HG03558 (cell line): ENCODE results near the gene KCTD7.
A peak's percentile ranks its signal among the peaks of the same experiment; 100 is the strongest.
"Not testable (repeated sequence)": the region's sequence is repeated elsewhere in the genome, so short reads cannot be mapped to it uniquely, and the experiment has no call there.

Experiments
- ATAC-seq: cut with Tn5 transposase; IDR thresholded peaks from one replicate; pipeline ENCODE4 v1.9.1; 2021; ENCODE audit warnings: moderate number of reproducible peaks; ENCODE audit not compliant: unreplicated experiment; ENCODE audit errors: extremely low read depth

KCTD7 gene

DNA sequence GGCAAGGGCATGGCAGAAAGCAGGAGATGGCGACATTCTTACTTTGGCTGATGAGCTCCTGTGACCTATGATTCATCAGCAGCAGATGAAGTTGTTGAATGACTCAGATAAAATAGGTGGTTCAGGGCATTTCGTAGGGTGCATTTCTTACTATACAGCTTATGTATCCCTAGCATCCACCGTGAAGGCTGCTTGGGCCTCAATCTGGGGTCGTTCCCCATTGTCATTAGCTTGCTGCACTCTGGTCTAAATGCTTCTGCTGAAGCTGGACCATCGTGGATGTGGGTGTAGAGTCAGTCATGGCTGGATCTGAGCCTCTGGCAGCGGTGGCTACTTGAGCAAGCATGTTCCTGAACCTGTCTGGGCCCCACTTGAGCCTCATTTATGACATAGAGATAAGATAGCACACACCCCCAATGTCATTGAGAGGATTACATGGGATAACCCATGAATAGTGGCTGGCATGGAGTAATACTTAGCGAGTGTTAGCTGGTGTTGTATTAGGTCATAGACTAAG, 44.5 kb downstream of the KCTD7 start:
- ATAC-seq, result not testable (repeated sequence)

DNA sequence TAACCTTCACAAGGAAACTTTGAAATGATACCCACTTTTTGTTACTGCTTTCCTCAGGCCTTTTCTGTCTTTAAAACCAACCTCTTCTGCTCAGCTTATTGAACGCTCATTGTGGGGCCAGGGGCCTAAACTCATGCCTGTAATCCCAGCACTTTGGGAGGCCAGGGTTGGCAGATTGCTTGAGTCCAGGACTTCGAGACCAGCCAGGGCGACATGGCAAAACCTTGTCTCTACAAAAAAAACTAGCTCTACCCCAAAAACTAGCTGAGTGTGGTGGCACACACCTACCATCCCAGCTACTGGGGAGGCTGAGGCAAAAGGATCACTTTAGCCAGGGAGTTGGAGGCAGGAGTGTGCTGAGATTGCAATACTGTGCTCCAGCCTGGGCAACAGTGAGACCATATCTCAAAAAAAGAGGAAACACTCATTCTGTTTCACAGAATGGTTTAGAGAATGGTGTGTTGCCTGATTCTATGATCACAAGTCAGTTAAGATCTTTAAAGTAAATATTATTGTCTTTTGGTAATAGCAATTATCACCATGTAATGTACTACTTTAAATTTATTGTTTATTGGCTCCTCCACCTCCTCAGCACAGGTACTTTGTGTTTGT, 51.1 kb downstream of the KCTD7 start:
- no peak for ATAC-seq

DNA sequence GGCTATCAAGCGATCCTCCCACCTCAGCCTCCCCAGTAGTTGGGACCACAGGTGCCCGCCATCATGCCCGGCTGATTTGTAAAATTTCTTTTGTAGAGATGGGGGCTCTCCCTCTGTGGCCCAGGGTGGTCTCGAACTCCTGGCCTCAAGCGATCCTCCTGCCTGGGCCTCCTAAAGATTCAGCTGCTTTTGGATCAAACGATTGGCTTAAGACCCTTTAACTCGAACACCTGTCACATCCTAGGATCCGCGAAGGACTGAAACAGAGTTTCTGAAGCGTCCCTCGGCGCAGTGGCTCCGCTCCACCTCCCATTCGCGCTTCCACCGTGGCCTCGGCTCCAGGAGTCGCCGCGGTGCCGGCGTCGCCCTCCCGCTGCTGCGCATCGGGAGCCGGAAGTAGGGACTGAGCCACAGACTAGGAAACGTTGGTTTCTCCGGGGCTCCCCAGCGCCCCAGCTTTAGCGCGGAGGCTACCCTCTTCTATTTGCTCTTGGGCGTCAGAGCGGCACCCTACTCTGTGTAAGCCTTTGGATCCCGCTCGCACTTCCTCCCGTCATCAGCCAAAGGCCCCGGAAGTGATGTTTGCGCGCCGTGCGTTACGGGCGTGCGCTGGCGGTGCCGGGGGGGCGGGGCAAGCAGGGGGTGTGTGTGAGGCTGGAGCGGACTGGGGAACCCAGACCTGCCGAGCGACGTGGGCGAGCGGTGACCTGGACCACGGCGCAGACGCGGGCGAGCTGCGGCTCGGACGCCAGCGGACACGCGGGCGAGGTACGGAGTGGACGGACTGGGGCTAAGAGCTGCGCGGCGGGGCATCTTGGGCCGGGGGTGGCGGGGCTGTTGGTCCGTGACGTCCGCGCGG, 53.0 kb downstream of the KCTD7 start:
- peak; percentile 66 for ATAC-seq

DNA sequence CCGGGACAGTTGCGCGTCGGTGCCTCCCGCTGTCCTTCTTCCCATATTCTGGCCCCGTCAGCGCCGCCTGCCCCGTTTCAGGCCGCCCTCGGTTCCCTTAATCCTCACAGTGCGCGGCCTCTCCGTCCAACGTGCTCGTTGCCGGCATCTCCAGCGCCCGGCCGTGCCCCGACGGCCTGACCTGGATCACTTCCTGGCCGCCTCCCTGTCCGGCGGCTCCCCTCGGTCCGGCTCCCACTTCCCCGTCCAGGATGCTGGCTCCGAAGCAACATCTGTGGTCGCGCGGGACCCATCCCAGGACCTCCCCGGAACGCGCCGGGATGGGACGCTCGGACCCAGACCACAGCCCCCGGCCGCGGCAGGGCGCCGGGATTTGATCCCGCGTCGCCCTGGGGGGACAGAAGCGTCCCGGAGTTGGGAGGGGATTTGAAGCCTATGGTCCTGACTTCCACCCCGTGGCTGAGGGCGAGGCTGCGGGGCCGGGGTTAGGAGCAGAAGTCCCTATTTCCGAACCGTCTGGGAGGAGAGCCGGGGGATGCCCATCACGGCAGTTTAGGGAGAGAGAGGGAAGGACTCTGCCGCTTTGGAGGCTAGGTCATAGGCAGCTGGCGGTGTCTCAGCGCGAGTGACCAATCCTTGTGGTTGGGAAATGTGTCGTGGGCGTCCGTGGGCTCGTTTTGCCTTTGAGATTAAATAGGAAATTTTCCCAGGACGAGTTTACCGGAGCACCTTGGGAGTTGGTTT, 53.8 kb downstream of the KCTD7 start:
- no peak for ATAC-seq

DNA sequence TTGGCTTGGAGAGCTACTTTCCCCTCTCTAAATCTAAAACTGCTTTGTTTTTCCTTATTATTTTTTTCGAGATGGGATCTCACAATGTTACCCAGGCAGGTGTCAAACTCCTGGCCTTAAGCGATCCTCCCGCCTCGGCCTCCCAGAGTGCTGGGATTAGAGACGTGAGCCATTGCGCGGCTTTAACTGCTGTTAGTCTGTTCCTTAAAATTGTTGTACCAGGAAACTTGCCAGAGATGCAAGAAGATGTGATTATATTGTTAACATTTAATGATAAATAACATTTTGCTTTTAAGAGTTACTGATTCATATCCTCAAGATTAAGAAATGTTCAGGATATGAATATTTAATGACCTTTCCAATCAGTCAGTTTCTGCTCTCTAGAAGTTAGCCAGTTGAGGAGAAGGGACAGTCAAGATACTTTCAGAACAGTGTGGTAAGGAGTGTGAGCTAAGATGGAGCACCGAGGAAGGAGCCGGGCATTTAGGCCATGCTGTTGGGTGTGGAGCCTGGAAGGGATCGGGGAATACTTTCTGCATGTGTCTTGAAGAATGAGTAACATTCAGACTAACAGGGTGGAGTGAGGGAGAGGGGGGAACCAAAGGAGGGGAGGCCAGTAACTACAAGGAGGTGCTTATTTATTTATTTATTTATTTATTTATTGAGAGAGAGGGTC, 54.6 kb downstream of the KCTD7 start:
- not testable (repeated sequence) for ATAC-seq

DNA sequence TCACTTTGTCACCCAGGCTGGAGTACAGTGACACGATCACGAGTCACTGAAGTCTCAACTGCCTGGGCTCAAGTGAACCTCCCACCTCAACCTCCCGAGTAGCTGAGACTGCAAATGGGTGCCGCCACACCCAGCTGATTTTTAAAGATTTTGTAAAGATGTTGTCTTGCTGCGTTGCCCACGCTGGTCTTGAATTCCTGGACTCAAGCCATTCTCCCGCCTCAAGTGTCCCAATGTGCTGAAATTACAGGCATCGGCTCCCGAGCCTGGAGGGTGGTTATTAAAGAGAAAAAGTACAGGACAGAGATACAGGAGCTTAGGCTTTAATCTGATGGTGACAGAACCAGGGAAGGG, 55.1 kb downstream of the KCTD7 start:
- no peak for ATAC-seq

DNA sequence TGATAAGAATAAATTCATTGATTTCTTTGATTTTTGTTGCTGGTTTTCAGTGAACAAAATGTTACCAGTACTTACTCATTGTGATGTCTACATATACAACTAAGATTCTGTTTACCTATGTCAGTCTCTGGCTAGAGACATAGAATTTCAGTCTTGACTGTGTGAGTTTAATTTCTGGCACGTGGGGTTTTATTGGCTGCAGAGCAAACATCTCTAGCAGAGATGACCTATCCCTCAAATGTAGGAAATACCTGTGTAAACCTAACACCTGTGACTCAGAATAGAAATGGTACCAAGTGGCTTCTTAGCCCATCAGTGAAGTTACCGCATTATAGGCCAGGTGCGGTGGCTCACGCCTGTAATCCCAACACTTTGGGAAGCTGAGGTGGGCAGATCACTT, 57.0 kb downstream of the KCTD7 start:
- not testable (repeated sequence) for ATAC-seq

DNA sequence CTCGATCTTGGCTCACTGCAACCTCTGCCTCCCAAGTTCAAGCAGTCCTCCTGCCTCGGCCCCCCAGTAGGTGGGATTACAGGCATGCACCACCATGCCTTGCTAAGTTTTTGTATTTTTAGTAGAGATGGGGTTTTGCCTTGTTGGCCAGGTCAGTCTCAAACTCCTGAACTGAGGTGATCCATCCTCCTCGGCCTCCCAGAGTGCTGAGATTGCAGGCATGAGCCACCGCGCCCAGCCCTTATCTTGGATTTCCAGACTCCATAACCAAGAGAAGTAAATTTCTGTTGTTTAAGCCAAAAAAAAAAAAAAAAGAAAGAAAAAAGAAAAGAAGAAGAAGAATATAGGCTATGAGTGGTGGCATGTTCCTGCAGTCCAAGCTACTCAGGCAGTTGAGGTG, 58.5 kb downstream of the KCTD7 start:
- ATAC-seq, result no peak

DNA sequence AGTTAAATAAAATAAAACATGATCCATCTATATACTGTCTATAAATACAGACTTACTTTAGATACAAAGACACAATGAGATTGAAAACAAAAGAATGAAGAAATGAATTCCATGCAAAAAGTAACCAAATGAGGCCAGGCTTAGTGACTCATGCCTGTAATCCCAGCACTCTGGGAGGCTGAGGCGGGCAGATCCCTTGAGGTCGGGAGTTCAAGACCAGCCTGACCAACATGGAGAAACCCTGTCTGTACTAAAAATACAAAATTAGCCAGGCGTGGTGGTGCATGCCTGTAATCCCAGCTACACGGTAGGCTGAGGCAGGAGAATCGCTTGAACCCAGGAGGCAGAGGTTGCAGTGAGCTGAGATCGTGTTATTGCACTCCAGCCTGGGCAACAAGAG, 59.0 kb downstream of the KCTD7 start:
- ATAC-seq, result not testable (repeated sequence)

DNA sequence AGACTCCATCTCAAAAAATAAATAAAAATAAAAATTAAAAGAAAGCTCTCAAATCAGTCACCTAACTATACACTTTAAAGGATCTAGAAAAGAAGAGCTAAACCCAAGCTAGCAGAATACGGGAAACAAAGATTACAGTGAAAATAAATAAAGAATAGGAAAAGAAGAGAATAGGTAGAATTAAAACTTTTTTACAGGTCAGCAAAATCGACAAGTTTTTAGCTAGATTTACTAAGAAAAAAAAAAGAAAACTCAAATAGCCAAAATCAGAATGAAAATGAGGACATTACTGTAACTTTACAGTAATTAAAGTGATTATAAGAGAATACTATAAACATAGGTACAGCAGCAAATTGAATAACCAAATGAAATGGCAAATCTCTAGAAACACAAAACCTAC, 60.4 kb downstream of the KCTD7 start:
- ATAC-seq, result no peak

DNA sequence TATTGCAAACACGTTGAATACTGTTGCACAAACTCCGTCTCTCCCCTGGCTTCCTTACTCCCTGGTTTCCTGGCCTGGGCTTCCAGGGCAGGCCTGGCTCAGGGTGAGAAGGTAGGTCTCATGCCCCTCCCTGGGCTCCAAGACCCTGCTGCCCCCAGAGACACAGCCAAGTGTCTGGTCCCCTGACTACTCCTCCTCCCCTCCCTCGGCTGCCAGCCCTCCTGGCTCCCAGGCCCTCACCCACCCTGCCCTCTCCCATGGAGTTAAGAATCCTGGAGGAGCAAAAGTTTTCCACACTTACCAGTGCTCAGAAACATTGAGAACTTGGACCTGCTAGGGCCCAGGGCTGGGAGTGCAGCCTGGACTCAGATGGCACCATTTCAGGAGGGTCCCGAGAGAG, 64.7 kb downstream of the KCTD7 start:
- no peak for ATAC-seq
